NCI-H226 (cell line): ENCODE data around the gene CDCA7.
A peak's percentile ranks its signal among the peaks of the same experiment; 100 is the strongest.
"Not testable (repeated sequence)": the region's sequence is repeated elsewhere in the genome, so short reads cannot be mapped to it uniquely, and the experiment has no call there.

Experiments used
- DNase-seq: peaks from one replicate; pipeline ENCODE4 v3.0.0-alpha.2; 2015

Gene CDCA7

GRCh38 chr2:173354582-173355131 lies at the start of gene CDCA7:
Gene CDCA7, plus strand, starts transcription at chr2:173354872. Its CDS starts 92 bp downstream, at chr2:173354964.
- peak; percentile 52 for DNase-seq

- DNase-seq = no peak
Observed at GRCh38 chr2:173305303-173305702, 49.4 kb upstream of the CDCA7 start.

- no peak for DNase-seq
Observed at GRCh38 chr2:173307293-173307692, 47.4 kb upstream of the CDCA7 start.

GRCh38 chr2:173309370-173309769 lies 45.3 kb upstream of the CDCA7 start:
- DNase-seq = not testable (repeated sequence)

GRCh38 chr2:173311844-173312606 lies 42.6 kb upstream of the CDCA7 start:
- DNase-seq = no peak

GRCh38 chr2:173323371-173323770 lies 31.3 kb upstream of the CDCA7 start:
- DNase-seq = no peak

- DNase-seq = peak; percentile 3
Observed at GRCh38 chr2:173326806-173327205, 27.9 kb upstream of the CDCA7 start.

- DNase-seq = no peak
Observed at GRCh38 chr2:173327421-173327820, 27.3 kb upstream of the CDCA7 start.

- DNase-seq = not testable (repeated sequence)
Observed at GRCh38 chr2:173333003-173333402, 21.7 kb upstream of the CDCA7 start.

- no peak for DNase-seq
Observed at GRCh38 chr2:173339807-173340206, 14.9 kb upstream of the CDCA7 start.

GRCh38 chr2:173343921-173344320 lies 10.8 kb upstream of the CDCA7 start:
- no peak for DNase-seq

- no peak for DNase-seq
Observed at GRCh38 chr2:173346035-173346434, 8.6 kb upstream of the CDCA7 start.

- no peak for DNase-seq
Observed at GRCh38 chr2:173347305-173348168, 7.1 kb upstream of the CDCA7 start.

GRCh38 chr2:173349287-173349686 lies 5.4 kb upstream of the CDCA7 start:
- DNase-seq = no peak

GRCh38 chr2:173350383-173350782 lies 4.3 kb upstream of the CDCA7 start:
- DNase-seq = no peak

- no peak for DNase-seq
Observed at GRCh38 chr2:173351879-173352278, 2.8 kb upstream of the CDCA7 start.

GRCh38 chr2:173353556-173353955 lies 1.1 kb upstream of the CDCA7 start:
- DNase-seq = no peak

GRCh38 chr2:173354073-173354581 lies 545 bp upstream of the CDCA7 start:
- DNase-seq = no peak

GRCh38 chr2:173355132-173355865 lies 627 bp downstream of the CDCA7 start:
- peak; percentile 46 for DNase-seq

GRCh38 chr2:173355866-173356508 lies 1.3 kb downstream of the CDCA7 start:
- DNase-seq = no peak

GRCh38 chr2:173357346-173357745 lies 2.7 kb downstream of the CDCA7 start:
- no peak for DNase-seq

GRCh38 chr2:173358616-173359015 lies 3.9 kb downstream of the CDCA7 start:
- no peak for DNase-seq
